Embryonic facial prominence (tissue), 1 donor: ENCODE results near the gene NXN.

Source experiments
- DNase-seq: peaks from one replicate; pipeline ENCODE4 v3.0.0-alpha.2; 2016; ENCODE audit errors: extremely low spot score

The NXN gene

GRCh38 chr17:979539-980405 is at the start of gene NXN:
Gene NXN, minus strand, starts transcription at chr17:979776.
- DNase-seq = peak; percentile 64

- DNase-seq = no peak
Observed at GRCh38 chr17:1027044-1027443, 47.5 kb upstream of the NXN start.

- DNase-seq = no peak
Observed at GRCh38 chr17:1026599-1026975, 47.0 kb upstream of the NXN start.

GRCh38 chr17:1025733-1026598 is 46.4 kb upstream of the NXN start:
- no peak for DNase-seq

GRCh38 chr17:1024076-1024475 is 44.5 kb upstream of the NXN start:
- no peak for DNase-seq

- DNase-seq = no peak
Observed at GRCh38 chr17:1022278-1023024, 42.9 kb upstream of the NXN start.

- no peak for DNase-seq
Observed at GRCh38 chr17:1021147-1021546, 41.6 kb upstream of the NXN start.

GRCh38 chr17:1019451-1019850 is 39.9 kb upstream of the NXN start:
- no peak for DNase-seq

- DNase-seq = no peak
Observed at GRCh38 chr17:1018547-1018946, 39.0 kb upstream of the NXN start.

- DNase-seq = no peak
Observed at GRCh38 chr17:1013729-1014090, 34.1 kb upstream of the NXN start.

GRCh38 chr17:1012823-1013728 is 33.5 kb upstream of the NXN start:
- DNase-seq = no peak

- DNase-seq = no peak
Observed at GRCh38 chr17:1011760-1012735, 32.5 kb upstream of the NXN start.

- DNase-seq = no peak
Observed at GRCh38 chr17:1011138-1011537, 31.6 kb upstream of the NXN start.

GRCh38 chr17:1010586-1010985 is 31.0 kb upstream of the NXN start:
- DNase-seq = no peak

GRCh38 chr17:1010086-1010450 is 30.5 kb upstream of the NXN start:
- DNase-seq = no peak

- DNase-seq = no peak
Observed at GRCh38 chr17:1009229-1010085, 29.9 kb upstream of the NXN start.

GRCh38 chr17:1008008-1008761 is 28.6 kb upstream of the NXN start:
- no peak for DNase-seq

- DNase-seq = no peak
Observed at GRCh38 chr17:1007310-1008007, 27.9 kb upstream of the NXN start.
